GM23338 (cell line): ENCODE results near the gene CIITA. TPM values are rescaled to one million over a fixed set of nuclear protein-coding genes. Genes with fewer than 3 reads are reported as not detected.

Experiments used
- ATAC-seq: fragments of 200-7000 bp; cut with Tn5 transposase; 3 replicates; pipeline ENCODE4 v1.9.1; 2020
- DNase-seq: peaks from one replicate; pipeline ENCODE4 v3.0.0-alpha.2; 2015; ENCODE audit warnings: low spot score
- H2AFZ ChIP-seq: fragments of 200-600 bp; sonication (generic); 2 replicates; pipeline ENCODE4 v1.8.0; 2016; ENCODE audit warnings: antibody characterized with exemption, mild to moderate bottlenecking, moderate library complexity
- H3F3A ChIP-seq: fragments of 200-600 bp; sonication (generic); replicated peaks from 2 replicates; pipeline ENCODE4 v1.8.0; 2017; ENCODE audit warnings: antibody characterized with exemption, mixed run types, low read depth
- H3K27ac ChIP-seq: fragments of 200-600 bp; sonication (generic); 2 replicates; pipeline ENCODE4 v1.6.1; 2016; ENCODE audit warnings: low read depth
- H3K27me3 ChIP-seq: fragments of 200-600 bp; sonication (generic); 2 replicates; pipeline ENCODE4 v1.8.0; 2016; ENCODE audit warnings: mild to moderate bottlenecking, mixed run types, moderate library complexity; ENCODE audit not compliant: insufficient read depth
- H3K36me3 ChIP-seq: fragments of 200-600 bp; sonication (generic); 2 replicates; pipeline ENCODE4 v1.8.0; 2016; ENCODE audit warnings: mild to moderate bottlenecking; ENCODE audit not compliant: insufficient read depth
- H3K4me1 ChIP-seq: fragments of 200-600 bp; sonication (generic); 2 replicates; pipeline ENCODE4 v1.8.0; 2016; ENCODE audit warnings: mild to moderate bottlenecking, moderate library complexity; ENCODE audit not compliant: insufficient read depth
- H3K4me2 ChIP-seq: fragments of 200-600 bp; sonication (generic); 2 replicates; pipeline ENCODE4 v1.7.1; 2017; ENCODE audit warnings: mixed run types
- H3K4me3 ChIP-seq: fragments of 200-600 bp; sonication (generic); 2 replicates; pipeline ENCODE4 v1.6.1; 2016; ENCODE audit warnings: mixed run types
- H3K79me2 ChIP-seq: fragments of 200-600 bp; sonication (generic); replicated peaks from 2 replicates; pipeline ENCODE4 v1.8.0; 2017; ENCODE audit warnings: mild to moderate bottlenecking; ENCODE audit not compliant: insufficient read depth
- H3K9me2 ChIP-seq: fragments of 200-600 bp; sonication (generic); 2 replicates; pipeline ENCODE4 v1.8.0; 2017; ENCODE audit not compliant: insufficient read depth
- H4K20me1 ChIP-seq: fragments of 200-600 bp; sonication (generic); replicated peaks from 2 replicates; pipeline ENCODE4 v1.8.0; 2017; ENCODE audit warnings: mild to moderate bottlenecking; ENCODE audit not compliant: insufficient read depth
- H3K27ac Mint-ChIP-seq: 2 replicates; pipeline ENCODE4 v1.8.0; 2020; ENCODE audit warnings: inconsistent platforms, mild to moderate bottlenecking, moderate library complexity, mixed read lengths
- H3K27me3 Mint-ChIP-seq: 3 replicates; pipeline ENCODE4 v1.8.0; 2022; ENCODE audit warnings: low read depth, mild to moderate bottlenecking, moderate library complexity, mixed read lengths, inconsistent platforms; ENCODE audit not compliant: insufficient read depth, poor library complexity
- H3K36me3 Mint-ChIP-seq: 3 replicates; pipeline ENCODE4 v1.8.0; 2021; ENCODE audit warnings: low read depth, mild to moderate bottlenecking, inconsistent platforms, moderate library complexity, mixed read lengths
- H3K4me1 Mint-ChIP-seq: 3 replicates; pipeline ENCODE4 v1.8.0; 2020; ENCODE audit warnings: mild to moderate bottlenecking, inconsistent platforms, mixed read lengths
- H3K4me3 Mint-ChIP-seq: 3 replicates; pipeline ENCODE4 v1.8.0; 2021; ENCODE audit warnings: moderate library complexity, mild to moderate bottlenecking, inconsistent platforms, mixed read lengths
- H3K9me3 Mint-ChIP-seq: 3 replicates; pipeline ENCODE4 v1.8.0; 2020; ENCODE audit warnings: moderate library complexity, mild to moderate bottlenecking, inconsistent platforms, mixed read lengths
- CREB1 ChIP-seq: fragments of 250-450 bp; sonication (Bioruptor Pico); IDR thresholded peaks from 2 replicates; pipeline ENCODE4 v1.5.0; 2020; ENCODE audit warnings: low read depth, mild to moderate bottlenecking, moderate library complexity
- CTCF ChIP-seq, 2 experiments: fragments of 200-600 bp in 1 of 2; sonication (generic) in 1 of 2; conservative IDR thresholded peaks; 2 replicates each; pipeline versions ENCODE4 v1.5.1 to v1.6.1; 2016 to 2017; ENCODE audit warnings: antibody characterized with exemption in 2 of 2, low read depth in 2 of 2, mild to moderate bottlenecking in 2 of 2, moderate library complexity in 1 of 2
- ETS1 ChIP-seq: IDR thresholded peaks from 2 replicates; pipeline ENCODE4 v1.6.1; 2016; ENCODE audit warnings: antibody characterized with exemption
- EZH2 ChIP-seq: fragments of 200-600 bp; sonication (generic); IDR thresholded peaks from one replicate; pipeline ENCODE4 v1.8.0; 2017; ENCODE audit warnings: antibody characterized with exemption, mild to moderate bottlenecking, low read depth; ENCODE audit not compliant: unreplicated experiment
- EZH2phosphoT487 ChIP-seq: fragments of 200-600 bp; sonication (generic); IDR thresholded peaks from one replicate; pipeline ENCODE4 v1.8.1; 2018; ENCODE audit warnings: antibody characterized with exemption; ENCODE audit not compliant: unreplicated experiment
- JUNB ChIP-seq: IDR thresholded peaks from one replicate; pipeline ENCODE4 v1.6.1; 2016; ENCODE audit warnings: antibody characterized with exemption; ENCODE audit not compliant: unreplicated experiment
- NANOG ChIP-seq: IDR thresholded peaks from 2 replicates; pipeline ENCODE4 v1.6.1; 2016; ENCODE audit warnings: antibody characterized with exemption, borderline replicate concordance
- POLR2AphosphoS5 ChIP-seq: IDR thresholded peaks from 2 replicates; pipeline ENCODE4 v1.6.1; 2016; ENCODE audit warnings: antibody characterized with exemption, low read depth
- REST ChIP-seq: IDR thresholded peaks from one replicate; pipeline ENCODE4 v1.6.1; 2018; ENCODE audit warnings: antibody characterized with exemption; ENCODE audit not compliant: unreplicated experiment
- STAT1 ChIP-seq: IDR thresholded peaks from one replicate; pipeline ENCODE4 v1.6.1; 2016; ENCODE audit warnings: antibody characterized with exemption; ENCODE audit not compliant: unreplicated experiment
- ZNF114 ChIP-seq: fragments of 250-450 bp; sonication (Bioruptor Pico); IDR thresholded peaks from 2 replicates; pipeline ENCODE4 v1.5.0; 2020; ENCODE audit warnings: mild to moderate bottlenecking, moderate library complexity
- ZNF331 ChIP-seq: fragments of 250-450 bp; sonication (Bioruptor Pico); IDR thresholded peaks from 2 replicates; pipeline ENCODE4 v1.5.0; 2020; ENCODE audit warnings: low read depth, mild to moderate bottlenecking, moderate library complexity
- ZNF462 ChIP-seq: fragments of 250-450 bp; sonication (Bioruptor Pico); IDR thresholded peaks from 2 replicates; pipeline ENCODE4 v1.5.0; 2020; ENCODE audit warnings: mild to moderate bottlenecking, moderate library complexity
- polyA plus RNA-seq: library from polyadenylated mRNA; unstranded; fragments of >200 nt; fragmentation: Nextera tagmentation; extraction: Ambion mirVana; gene quantifications from 2 replicates; pipeline ENCODE4 v1.2.1, GENCODE V29; 2016
- total RNA-seq: library from RNA; depleted of rRNA; stranded (reverse); fragments of >200 nt; shearing (Covaris generic); gene quantifications from 2 replicates; pipeline ENCODE4 v1.2.3, GENCODE V29; 2014

Gene CIITA
- total and polyA plus RNA-seq, 2 experiments from 2014 or later, result 0.10 to 0.57 TPM

GRCh38 chr16:10957771-10958482 is 80.9 kb downstream of the CIITA start:
- no peaks in the 10 kb centered on the region for H3F3A ChIP-seq
- no peaks in the 10 kb centered on the region for H3K9me2 ChIP-seq
- no peak for ATAC-seq

More at GRCh38 chr16:10957771-10958482, 80.9 kb downstream of the CIITA start:
- Histone ChIP-seq H3K4me3 (no peak overlapping the region), H3K36me3 (no peaks in the 10 kb centered on the region), H3K4me2 (no peak overlapping the region), H4K20me1 (no peaks in the 10 kb centered on the region), H3K79me2 (peaks cover 9% of the 10 kb centered on the region; the same call in 1 of the 2 replicates), H3K4me1 (no peaks in the 10 kb centered on the region), H2AFZ (no peak overlapping the region), H3K27ac (no peak overlapping the region), H3K27me3 (no peaks in the 10 kb centered on the region)
- no peak overlapping the region for H3K4me3 Mint-ChIP-seq
- no peaks in the 10 kb centered on the region for H3K9me3 Mint-ChIP-seq
- H3K27me3 Mint-ChIP-seq, result no peaks in the 10 kb centered on the region
- no peaks in the 10 kb centered on the region; the same call in none of the 3 replicates for H3K4me1 Mint-ChIP-seq
- H3K27ac Mint-ChIP-seq, result no peak overlapping the region
- DNase-seq, result no peak
- peaks cover 6% of the 10 kb centered on the region; the same call in 1 of the 3 replicates for H3K36me3 Mint-ChIP-seq
- no peak for TF ChIP-seq JUNB
- no peak for TF ChIP-seq POLR2AphosphoS5
- no peak for TF ChIP-seq STAT1
- no peak for TF ChIP-seq REST
- no peak for TF ChIP-seq CREB1 (CRISPR knock-in tag)
- TF ChIP-seq EZH2, result no peak
- TF ChIP-seq CTCF (conservative IDR thresholded peaks at IDR 0.05; ENCODE audit: low read depth in 2 of 2), result no peak
- TF ChIP-seq ZNF331, result no peak
- TF ChIP-seq ZNF114 (CRISPR knock-in tag), result no peak
- TF ChIP-seq NANOG, result no peak
- TF ChIP-seq ETS1, result no peak
- TF ChIP-seq EZH2phosphoT487, result no peak
- no peak for TF ChIP-seq ZNF462
